Thyroid gland (tissue), 4 donors: ENCODE measurements around the gene VAMP5.

Experiments
- POLR2A ChIP-seq, 2 donors: fragments of 450-650 bp; IDR thresholded peaks; one replicate each; pipeline ENCODE4 v1.6.1; 2017; ENCODE audit warnings: antibody characterized with exemption in 2 of 2, mild to moderate bottlenecking in 2 of 2, moderate library complexity in 1 of 2
- TF ChIP-seq, protein P1 (sequence below), 6 experiments: fragments of 200-600 bp in 3 of 6; fragments of 450-650 bp in 3 of 6; sonication (generic) in 3 of 6; IDR thresholded peaks; one replicate each; pipeline ENCODE4 v1.5.1; 2016 to 2019; ENCODE audit warnings: antibody characterized with exemption in 6 of 6, mild to moderate bottlenecking in 2 of 6, inconsistent platforms in 1 of 6, moderate library complexity in 1 of 6

DNA sequence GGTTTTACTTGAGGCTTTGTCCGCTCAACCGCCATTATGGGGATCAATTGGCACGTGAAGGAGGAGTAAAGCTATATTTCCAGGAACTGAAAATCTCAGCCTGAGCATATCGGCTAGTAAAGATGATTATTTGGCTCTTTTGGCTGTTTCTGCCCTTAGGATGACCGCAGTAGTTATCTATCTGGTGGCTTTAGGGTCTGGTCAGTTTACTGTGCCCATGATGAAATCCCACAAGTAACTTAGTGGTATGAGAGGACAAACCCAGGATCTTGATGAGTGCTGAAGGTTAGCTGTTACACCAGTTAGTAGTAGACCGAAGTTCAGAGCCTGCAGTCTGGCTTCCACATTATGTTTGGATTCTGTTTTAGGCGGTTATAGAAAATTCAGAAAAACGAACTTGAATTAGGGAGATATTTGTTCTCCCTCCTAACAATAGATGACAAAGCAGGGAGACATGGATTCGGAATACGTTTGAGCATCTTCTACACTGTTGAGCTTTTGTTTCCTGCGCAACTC, 44.0 kb upstream of the VAMP5 start:
- TF ChIP-seq, protein P1, sequence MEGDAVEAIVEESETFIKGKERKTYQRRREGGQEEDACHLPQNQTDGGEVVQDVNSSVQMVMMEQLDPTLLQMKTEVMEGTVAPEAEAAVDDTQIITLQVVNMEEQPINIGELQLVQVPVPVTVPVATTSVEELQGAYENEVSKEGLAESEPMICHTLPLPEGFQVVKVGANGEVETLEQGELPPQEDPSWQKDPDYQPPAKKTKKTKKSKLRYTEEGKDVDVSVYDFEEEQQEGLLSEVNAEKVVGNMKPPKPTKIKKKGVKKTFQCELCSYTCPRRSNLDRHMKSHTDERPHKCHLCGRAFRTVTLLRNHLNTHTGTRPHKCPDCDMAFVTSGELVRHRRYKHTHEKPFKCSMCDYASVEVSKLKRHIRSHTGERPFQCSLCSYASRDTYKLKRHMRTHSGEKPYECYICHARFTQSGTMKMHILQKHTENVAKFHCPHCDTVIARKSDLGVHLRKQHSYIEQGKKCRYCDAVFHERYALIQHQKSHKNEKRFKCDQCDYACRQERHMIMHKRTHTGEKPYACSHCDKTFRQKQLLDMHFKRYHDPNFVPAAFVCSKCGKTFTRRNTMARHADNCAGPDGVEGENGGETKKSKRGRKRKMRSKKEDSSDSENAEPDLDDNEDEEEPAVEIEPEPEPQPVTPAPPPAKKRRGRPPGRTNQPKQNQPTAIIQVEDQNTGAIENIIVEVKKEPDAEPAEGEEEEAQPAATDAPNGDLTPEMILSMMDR (IDR thresholded peaks at IDR 0.05), result no peak
- TF ChIP-seq POLR2A (IDR thresholded peaks at IDR 0.05), result no peak
